CD4-positive, alpha-beta T cell treated with Interleukin-12 subunit alpha and Interleukin-12 subunit beta, for 1 hour (primary cell): ENCODE measurements around the gene SH3BP2.

Experiments
- DNase-seq: peaks from one replicate; pipeline ENCODE4 v3.0.0-alpha.2; 2020

The SH3BP2 gene

GRCh38 chr4:2887343-2887742, 94.5 kb downstream of the SH3BP2 start:
- DNase-seq, result no peak

- DNase-seq, result no peak
Measured at GRCh38 chr4:2888886-2889285, 96.0 kb downstream of the SH3BP2 start.
